Forelimb muscle (tissue), 1 donor: ENCODE results near the gene WASHC2C. TPM values are rescaled to one million over a fixed set of nuclear protein-coding genes. Genes with fewer than 3 reads are reported as not detected.
"Not testable (repeated sequence)": the region's sequence is repeated elsewhere in the genome, so short reads cannot be mapped to it uniquely, and the experiment has no call there.

Experiments
- DNase-seq: peaks from one replicate; pipeline ENCODE4 v3.0.0-alpha.2; 2013; ENCODE audit warnings: low read depth
- polyA plus RNA-seq: library from polyadenylated mRNA; unstranded; fragments of 120-200 nt; gene quantifications from one replicate; pipeline ENCODE4 v1.2.1, GENCODE V29; 2013; ENCODE audit not compliant: insufficient read length

The WASHC2C gene
- polyA plus RNA-seq, 1 donor, result 24.9 TPM

DNA sequence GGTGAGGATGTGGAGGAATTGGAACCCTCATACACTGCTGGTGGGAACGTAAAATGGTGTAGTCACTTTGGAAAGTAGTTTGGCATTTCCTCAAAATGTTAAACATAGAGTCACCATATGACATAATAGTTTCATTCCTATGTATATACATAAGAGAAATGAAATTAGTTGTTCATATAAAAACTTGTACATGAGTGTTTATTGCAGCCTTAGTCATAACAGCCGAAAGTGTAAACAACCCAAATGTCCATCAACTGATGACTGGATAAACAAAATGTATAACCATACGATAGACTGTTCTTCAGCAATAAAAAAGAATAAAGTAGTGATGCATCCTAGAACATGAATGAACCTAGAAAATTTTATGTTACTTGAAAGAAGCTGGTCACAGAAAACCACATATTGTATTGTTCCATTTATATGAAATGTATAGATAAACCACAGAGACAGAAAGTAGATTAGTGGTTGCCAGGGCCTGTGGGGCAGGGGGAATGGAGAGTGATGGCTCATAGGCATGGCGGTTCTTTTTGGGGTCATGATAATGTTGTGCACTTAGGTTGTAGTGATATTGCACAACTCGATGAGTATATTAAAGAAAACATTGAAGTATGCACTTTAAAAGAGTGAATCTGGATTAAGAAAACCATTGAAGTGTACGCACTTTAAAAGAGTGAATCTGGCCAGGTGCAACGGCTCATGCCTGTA lies 44.8 kb downstream of the WASHC2C start:
- not testable (repeated sequence) for DNase-seq

DNA sequence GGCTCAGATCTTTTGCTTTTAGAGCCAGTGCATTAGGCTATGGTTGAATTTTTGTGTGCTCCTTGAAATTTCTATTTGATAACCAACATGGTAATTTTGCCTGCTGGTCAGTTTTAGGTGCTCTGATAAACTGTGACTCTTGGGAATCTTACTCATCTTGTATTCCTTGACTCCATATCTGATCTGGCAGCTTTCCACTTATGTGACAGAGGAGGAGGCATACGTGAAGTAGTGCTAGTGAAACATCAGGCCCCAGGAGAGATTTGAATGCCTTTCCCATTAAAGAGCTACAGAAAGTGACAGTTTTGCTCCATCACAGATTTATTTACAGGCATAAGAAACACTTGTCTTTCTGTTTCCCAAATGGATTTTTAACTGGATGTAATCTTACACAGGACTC lies 59.2 kb downstream of the WASHC2C start:
- not testable (repeated sequence) for DNase-seq

DNA sequence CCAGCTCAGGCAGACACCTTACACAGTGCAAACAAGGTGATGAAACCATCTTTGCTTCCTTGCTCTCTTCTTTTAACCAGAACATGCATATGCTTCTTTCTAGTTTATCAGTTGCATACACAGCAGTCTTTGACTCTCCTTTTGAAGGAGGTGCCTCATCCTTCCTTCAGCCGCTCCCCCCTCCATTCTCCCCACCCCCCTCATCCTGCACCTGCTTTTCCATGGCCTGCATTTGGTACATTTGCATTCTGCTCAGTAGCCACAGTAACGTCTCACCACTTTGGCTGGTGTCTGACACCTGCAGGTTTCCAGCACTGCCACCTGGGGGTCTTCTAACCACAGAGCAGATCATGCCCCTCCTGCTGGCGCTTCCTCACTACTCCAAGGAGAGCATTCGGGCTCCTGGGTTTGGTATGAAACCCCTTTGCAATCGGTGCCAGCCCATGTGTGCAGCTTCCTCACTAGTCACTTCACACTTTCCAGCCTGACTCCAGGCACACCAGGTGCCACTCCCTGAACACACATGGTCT lies 60.2 kb downstream of the WASHC2C start:
- not testable (repeated sequence) for DNase-seq

DNA sequence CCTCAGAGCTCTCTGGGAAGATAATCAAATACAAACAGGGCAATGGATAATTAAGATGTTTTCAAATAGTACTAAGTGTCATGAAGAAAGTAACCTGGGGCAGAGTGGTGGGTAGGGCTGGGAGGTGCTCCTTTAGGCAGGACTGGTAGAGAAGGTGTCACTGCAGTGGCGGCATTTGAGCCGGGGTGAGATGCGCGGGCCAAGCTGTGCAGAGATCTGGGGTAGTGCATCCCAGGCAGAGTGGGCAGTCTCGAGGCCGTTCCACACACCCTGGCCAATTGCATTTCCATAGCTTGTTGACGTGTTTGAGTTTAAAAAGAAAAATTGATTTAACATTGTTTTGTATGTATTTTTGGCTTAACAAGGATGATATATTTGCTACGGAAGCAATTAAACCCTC lies 62.9 kb downstream of the WASHC2C start:
- not testable (repeated sequence) for DNase-seq

DNA sequence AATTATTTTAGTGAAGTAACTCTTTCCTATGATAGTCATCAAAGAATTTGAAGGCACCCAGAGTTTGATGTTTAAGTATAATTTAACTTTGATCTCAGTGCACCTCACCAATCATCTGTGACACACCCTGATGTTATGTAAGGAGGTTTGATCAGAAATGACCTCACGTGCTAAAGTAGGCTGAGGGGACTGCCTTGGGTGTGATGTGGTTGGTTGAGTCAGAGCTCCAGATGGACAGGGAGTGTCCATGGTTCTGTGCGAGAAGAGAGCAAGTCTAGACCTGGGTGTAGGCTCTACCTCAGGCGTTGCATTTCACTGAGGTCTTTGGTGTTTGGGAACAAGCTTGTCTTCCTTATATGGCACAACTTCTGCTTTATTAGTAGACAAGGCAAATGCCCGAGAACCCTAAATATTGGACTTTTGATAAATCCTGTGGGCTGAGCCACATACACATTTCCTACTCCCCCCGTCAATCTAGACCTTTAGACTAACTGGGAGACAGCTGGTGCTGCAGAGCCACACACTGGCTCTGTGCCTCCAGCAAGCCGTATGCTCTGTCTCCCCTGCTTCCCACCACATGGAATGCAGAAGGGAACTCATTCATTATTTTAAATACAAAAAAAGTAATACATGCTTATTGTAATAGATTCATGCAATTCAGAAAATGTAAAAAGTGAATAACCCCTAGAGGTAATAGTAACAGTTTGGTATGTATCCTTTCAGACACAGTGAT lies 63.8 kb downstream of the WASHC2C start:
- DNase-seq, result not testable (repeated sequence)

DNA sequence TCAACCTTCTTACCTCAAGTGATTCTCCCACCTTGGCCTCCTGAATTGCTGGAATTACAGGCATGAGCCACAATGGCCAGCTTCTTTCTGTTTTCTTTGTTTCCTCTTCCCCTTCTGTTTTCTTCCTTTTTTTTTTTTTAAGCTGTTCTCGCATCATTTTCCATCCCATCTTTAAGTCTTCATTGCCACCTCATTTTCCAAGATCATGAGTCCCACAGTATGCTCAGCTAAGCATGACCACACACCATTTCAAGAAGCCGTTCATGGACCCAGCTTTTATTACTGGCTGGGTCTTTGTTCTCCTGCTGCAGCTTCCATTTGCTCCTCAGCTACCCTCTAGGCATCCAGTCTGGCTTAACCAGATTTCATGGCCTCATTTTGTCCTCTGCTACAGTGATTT lies 67.7 kb downstream of the WASHC2C start:
- not testable (repeated sequence) for DNase-seq

DNA sequence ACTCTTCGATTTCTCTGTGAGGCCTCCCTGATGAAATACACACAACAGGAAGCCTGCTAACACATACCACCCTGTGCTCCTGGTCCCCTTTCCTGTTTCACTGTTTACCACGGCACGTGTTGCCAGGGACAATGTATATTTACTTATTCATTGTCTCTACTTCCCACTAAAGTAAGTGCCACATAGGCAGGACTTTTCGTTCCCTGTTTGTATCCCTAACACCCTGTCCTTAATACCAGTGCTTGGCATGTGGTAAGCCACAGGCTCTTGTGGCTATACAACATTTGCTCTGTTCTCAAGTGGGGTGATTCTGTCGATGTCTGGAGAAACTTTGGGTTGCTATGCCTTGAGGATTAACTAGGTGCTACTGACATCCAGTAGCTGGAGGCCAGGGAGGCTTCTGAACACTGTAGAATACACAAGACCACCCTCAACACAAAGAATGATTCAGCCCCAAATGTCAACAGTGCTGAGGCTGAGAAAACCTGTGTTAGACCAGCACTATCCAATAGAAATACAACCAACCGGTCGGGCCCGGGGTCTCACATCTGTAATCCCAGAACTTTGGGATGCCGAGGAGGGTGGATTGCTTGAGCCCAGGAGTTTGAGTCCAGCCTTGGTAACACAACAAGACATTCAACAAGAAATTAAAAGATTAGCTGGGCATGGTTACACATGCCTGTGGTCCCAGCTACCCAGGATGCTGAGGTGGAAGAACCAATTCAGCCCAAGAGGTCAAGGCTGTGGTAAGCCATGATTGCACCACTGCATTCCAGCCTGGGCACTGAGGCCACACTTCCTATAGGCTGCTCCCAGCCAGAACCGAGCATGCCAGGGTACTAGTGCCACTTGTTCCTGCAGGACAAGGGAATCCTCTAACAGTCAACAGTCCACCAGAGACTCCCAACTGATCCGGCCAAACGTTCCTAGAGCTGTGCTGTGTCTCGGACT lies 76.3 kb downstream of the WASHC2C start:
- not testable (repeated sequence) for DNase-seq

DNA sequence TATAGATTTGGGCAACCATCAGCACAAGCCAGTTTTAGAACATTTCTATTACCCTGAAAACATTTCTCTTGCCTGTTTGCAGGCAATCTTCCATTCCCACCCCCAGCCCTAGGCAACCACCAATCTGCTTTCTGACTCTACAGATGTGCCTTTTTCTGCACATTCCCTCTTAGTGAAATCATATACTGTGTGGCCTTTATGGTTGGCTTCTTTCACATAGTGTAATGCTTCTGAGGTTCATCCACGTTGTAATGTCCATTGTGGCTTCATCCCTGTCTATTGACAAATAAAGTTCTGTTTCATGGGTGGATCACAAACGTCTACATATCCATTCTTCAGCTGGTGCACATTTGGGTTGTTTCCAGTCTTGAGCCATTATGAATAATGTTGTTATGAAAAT lies 77.9 kb downstream of the WASHC2C start:
- DNase-seq, result not testable (repeated sequence)

DNA sequence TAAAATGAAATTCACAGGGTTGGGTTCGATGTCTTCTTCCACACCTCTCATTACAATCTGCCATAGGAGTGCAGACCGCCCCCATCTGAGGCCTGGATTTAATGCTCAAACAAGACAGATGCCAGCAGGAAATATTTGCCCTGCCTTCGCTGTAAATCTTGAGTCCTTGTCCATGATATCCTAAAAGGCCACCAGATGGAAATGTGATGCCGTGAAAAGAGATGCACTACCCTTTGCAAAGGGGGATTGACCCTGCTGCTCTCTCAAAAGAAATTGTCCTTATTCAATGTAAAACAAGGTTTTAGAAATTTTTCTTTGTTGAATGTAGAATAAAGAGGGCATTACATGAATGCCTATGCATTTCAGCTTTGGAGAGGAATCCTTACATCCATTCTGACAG lies 82.8 kb downstream of the WASHC2C start:
- DNase-seq, result no peak

DNA sequence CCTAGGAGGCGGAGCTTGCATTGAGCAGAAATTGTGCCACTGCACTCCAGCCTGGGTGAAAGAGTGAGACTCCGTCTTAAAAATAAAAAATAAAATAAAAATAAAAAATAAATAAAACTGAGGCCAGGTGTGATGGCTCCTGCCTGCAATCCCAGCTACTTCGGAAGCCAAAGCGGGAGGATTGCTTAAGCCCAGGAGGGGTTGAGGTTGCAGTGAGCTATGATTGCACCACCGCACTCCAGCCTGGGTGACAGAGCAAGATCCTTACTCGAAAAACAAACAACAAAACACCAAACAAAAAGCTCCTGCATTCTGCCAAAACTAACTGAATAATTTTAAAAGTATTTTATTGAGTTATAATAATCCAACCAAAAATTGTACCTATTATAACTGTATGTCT lies 84.0 kb downstream of the WASHC2C start:
- no peak for DNase-seq

DNA sequence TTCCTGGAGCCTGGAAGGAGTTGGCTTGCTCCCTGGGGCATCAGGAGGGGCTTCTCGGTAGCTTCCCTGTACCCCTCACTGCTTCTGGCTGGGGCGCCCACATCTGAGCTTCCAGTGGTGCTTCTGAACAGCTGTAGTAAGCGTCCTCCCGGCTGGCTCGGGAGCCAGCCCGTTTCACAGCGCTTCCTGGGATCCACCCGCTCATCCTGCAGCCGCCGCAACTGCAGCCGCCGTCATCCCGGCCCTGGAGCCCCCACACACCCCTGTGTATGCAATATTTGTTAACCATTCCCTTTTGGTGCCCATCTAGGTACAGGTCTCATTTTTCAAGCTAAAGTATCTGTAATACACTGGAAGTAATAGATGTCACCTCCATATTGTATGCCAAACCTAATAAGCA lies 85.9 kb downstream of the WASHC2C start:
- not testable (repeated sequence) for DNase-seq

DNA sequence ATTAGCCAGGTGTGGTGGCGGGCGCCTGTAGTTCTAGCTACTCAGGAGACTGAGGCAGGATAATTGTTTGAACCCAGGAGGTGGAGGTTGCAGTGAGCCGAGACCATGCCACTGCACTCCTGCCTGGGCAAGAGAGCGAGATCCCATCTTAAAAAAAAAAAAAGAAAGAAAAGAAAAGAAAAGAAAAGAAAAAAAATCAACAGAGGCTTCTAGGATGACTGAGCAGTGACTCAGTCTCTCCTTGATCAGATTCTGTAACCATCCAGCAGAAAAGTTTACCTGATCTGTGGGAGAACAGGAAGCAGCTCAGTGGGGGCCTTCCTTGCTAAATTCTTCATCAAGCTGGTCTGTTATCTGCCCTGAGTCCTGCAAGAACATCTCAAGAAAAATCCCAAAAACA lies 87.1 kb downstream of the WASHC2C start:
- DNase-seq, result not testable (repeated sequence)

DNA sequence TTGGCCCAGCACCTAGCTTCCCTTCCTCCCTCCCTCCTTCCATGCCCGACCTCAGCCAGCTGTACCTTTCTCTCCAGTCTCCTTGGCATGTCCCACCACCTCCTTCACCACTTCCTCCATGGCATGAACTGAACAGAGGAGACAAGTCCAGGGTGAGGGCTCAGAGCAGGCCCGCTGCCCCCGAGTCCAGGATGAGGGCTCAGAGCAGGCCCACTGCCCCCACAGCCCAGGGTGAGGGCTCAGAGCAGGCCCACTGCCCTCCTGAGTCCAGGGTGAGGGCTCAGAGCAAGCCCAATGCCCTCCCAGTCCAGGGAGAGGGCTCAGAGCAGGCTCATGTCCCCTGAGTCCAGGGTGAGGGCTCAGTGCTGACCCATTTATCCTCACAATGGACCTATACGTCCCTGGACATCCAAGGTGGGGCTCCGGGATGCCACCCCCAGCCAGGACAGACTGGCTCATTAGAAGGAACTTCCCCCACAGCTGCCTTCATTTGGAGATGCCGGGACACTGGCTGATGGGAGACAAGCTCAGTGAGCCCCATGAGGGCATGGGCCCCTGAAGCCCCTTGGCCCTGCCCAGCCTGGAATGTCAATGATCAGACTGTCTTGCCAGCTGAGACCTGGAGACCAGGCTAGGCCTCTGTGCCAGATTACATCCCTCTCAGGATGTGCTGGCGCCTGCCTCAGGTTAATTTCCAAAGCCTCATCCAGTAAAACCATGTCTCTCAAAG lies 90.2 kb downstream of the WASHC2C start:
- no peak for DNase-seq

DNA sequence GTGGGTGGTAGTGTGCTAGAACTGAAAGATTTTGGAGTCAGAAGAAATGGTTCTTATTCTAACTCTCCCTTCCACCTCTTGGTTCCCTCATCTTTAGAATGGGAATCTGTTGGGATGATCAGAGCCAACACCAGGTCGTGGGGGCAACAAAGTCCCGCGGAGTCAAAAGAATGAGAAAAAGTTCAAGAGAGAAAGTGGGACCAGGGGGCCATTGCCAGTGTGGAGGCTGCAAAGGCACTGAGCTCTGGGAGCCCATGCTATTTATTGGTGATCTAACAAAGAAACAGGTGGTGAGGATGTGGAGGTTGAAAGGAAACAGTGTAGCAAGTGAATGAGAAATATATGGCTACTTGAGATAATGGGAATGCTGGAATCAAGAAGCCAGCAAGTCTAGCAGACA lies 90.8 kb downstream of the WASHC2C start:
- no peak for DNase-seq

DNA sequence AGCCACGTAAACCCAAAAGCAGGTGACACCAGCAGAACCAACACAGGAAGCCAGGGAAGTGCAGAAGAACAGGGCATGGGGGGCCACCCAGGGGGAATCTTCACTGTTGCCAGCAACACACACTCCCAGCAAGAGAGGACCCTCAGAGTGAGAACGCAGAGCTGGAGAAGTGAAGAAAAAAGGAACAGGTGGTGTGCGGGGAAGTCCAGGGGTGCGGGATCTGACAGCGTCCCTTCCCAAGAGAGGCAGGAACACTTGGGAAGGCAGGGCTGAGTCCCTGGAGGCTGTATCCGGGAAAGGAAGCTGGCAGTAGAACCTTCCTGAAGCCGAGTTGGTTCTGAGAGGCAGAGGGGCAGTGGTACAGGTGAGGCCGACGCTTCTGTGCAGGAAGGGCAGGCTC lies 92.5 kb downstream of the WASHC2C start:
- DNase-seq, result no peak

DNA sequence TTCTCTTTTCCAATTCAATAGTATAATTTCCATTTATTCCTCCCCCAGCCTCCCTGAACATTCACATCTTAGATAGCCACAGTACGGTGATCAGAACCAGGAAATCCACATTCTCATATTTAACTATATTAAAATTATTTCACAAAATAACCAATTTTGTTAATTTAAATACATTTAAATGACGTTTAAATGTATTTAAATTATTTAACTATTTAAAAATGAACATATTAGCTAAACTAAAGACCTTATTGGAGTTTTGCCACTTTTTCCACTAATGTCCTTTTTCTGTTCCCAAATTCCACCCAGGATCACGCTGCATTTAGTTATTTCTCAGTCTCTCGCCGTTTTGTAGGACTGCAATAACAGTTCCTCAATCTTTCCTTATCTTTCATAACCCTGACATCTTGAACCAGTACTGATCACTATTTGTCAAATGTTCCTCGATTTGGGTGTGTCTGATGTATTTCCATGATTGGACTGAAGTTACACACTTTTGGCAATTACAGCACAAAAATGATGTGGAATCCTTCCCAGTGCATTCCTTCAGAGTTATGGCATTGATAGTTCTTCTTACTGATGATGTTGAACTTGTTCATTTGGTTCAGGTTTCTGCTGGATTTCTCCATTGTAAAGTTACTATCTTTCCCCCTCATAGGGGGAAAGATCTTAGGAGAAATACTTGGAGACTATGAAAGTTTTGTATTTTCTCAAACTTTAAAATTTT lies 93.2 kb downstream of the WASHC2C start:
- not testable (repeated sequence) for DNase-seq

DNA sequence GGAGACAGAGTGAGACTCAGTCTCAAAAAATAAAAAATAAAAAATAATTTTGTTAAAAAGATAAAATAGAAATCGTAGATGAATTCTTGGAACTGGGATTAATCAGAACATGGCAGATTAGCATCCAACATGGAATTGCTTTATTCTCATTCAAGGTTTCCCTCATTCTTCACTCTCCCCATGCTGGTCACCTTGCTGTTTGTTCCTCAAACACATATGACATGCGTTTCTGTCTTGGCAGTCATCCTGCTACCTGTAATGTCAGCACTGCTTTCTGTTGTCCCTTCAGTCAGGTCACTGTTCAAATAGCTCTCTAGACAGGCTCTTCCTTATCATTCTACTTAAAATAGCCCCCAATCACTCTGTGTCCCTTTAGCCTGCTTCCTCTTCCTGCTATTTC lies 95.9 kb downstream of the WASHC2C start:
- DNase-seq, result not testable (repeated sequence)
